AG09309 (cell line): ENCODE measurements around the gene ANO9.
"Not testable (repeated sequence)": the region's sequence is repeated elsewhere in the genome, so short reads cannot be mapped to it uniquely, and the experiment has no call there.

Experiments
- DNase-seq: peaks from one replicate; pipeline ENCODE4 v3.0.0-alpha.2; 2010; ENCODE audit warnings: low read depth
- H3K4me3 ChIP-seq: 2 replicates; pipeline ENCODE4 v1.5.1; 2011; ENCODE audit warnings: mild to moderate bottlenecking, low read depth, low read length, moderate library complexity; ENCODE audit not compliant: control insufficient read depth
- TF ChIP-seq, protein P1 (sequence below): IDR thresholded peaks from 2 replicates; pipeline ENCODE4 v1.5.1; 2011; ENCODE audit warnings: mild to moderate bottlenecking, low read depth, low read length, inconsistent platforms; ENCODE audit not compliant: insufficient read depth, control insufficient read depth; ENCODE audit errors: missing control alignments

Gene ANO9

DNA sequence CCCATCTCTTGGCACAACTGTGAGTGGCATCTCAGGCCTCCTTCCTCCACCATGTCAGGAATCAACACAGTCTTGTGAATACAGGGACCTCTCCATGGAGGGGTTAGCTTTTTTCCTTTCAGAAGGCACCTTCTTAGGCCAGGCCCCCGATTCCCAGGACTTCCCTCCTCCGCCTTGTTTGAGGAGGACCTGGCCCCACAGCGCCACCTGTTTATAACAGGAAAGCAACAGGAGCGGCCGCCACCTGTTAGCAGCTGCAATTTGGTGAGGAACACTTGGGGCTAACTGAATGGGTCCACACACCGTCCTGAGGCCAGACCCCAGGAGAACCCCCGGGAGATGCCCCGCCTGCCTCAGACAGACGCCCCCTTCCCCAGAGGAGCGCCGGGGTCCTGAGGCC lies 51.6 kb downstream of the ANO9 start:
- no peak for DNase-seq
- H3K4me3 ChIP-seq: no peak overlapping the region
- TF ChIP-seq, protein P1, sequence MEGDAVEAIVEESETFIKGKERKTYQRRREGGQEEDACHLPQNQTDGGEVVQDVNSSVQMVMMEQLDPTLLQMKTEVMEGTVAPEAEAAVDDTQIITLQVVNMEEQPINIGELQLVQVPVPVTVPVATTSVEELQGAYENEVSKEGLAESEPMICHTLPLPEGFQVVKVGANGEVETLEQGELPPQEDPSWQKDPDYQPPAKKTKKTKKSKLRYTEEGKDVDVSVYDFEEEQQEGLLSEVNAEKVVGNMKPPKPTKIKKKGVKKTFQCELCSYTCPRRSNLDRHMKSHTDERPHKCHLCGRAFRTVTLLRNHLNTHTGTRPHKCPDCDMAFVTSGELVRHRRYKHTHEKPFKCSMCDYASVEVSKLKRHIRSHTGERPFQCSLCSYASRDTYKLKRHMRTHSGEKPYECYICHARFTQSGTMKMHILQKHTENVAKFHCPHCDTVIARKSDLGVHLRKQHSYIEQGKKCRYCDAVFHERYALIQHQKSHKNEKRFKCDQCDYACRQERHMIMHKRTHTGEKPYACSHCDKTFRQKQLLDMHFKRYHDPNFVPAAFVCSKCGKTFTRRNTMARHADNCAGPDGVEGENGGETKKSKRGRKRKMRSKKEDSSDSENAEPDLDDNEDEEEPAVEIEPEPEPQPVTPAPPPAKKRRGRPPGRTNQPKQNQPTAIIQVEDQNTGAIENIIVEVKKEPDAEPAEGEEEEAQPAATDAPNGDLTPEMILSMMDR: no peak

DNA sequence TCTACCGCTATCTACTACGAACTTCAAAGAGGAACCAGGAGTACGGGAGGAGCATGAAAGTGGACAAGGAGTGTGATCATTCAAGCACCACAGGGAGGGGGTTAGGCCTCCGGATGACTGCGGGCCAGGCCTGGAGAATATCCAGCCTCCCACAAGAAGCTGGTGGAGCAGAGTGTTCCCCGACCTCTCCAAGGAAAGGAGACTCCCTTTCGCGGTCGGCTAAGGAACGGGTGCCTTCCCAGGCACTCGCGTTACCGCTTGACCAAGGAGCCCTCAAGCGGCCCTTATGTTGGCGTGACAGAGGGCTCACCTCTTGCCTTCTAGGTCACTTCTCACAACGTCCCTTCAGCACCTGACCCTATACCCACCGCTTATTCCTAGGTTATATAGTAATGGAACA lies 52.4 kb downstream of the ANO9 start:
- H3K4me3 ChIP-seq, DNase-seq: not testable (repeated sequence)

DNA sequence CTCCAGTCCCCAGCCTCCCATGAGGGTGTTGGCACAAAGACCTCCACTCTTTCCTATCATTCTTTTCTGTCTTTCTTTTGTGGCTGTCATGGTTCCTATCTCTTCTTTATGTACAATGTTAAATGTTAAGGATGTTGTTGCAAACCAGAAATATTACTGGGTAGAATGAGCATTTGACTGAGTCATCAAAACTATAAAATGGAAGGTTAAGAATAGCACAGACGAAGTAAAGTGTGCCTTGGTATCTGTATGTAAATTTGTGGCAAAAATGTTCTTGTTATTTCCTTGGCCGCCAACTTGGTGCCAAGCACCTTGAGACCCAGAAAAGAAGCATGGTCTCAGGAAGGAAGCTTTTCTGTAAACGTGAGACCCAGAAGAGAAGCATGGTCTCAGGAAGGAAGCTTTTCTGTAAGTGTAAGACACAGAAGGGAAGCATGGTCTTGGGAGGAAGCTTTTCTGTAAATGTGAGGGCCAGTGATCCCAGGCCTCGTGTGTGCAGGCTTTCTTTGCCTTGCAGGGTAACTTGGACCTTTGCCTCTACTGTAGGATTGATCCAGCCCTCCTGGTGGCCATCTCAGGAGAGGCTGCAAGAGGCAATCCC lies 54.5 kb downstream of the ANO9 start:
- TF ChIP-seq, protein P1: no peak
- no peak for DNase-seq
- no peak overlapping the region for H3K4me3 ChIP-seq

DNA sequence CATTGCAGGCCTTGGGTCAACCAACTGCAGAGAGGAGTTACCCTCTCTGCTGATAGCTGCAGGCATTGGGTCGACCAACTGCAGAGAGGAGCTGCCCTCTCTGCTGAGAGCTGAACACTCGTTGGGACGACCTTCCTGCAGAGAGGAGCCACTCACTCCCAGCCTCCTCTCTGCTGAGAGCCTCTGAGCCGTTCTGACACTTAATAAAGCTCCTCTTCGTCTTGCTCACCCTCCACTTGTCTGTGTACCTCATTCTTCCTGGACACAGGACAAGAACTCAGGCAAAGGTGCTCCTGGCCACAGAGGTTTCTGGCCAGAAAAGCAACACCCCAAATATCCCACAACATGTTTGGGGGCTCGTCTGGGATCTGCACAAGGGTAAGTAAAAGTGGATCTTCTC lies 55.3 kb downstream of the ANO9 start:
- TF ChIP-seq, protein P1: no peak
- DNase-seq: no peak
- H3K4me3 ChIP-seq: no peak overlapping the region

DNA sequence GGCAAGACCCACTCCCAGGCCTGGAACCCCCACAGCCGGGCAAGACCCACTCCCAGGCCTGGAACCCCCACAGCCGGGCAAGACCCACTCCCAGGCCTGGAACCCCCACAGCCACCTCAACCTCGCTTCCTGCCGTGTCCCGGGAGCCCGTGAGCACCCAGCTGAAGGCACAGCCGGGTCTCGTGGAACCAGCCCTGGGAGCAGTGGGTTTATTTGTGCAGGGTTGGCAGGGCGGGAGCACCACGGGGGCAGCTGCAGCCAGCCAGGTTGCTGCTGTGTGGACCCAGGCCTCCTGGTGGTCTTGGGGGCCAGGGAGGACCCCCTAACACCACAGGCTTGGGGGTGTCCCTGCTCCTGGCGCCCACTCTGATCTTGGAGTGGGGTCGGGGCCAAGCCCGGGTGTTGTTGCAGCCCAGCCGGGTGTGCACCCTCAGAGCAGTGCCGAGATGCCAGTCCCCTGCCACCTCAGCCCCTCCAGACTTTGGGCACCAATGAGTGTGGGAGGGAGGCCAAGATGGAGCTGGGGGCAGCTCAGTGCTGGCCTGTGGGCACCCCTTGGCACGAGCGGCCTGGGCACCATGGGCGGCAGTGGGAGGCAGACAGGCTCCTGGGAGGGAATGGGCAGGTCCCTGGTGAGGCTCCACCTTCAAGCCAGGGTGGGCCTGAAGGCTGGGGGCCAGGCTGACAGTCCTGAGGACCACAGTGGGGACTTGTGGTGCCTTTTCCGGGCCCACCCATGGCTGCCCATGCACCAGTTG lies 56.0 kb downstream of the ANO9 start:
- no peak overlapping the region for H3K4me3 ChIP-seq
- DNase-seq: no peak
- TF ChIP-seq, protein P1: no peak

DNA sequence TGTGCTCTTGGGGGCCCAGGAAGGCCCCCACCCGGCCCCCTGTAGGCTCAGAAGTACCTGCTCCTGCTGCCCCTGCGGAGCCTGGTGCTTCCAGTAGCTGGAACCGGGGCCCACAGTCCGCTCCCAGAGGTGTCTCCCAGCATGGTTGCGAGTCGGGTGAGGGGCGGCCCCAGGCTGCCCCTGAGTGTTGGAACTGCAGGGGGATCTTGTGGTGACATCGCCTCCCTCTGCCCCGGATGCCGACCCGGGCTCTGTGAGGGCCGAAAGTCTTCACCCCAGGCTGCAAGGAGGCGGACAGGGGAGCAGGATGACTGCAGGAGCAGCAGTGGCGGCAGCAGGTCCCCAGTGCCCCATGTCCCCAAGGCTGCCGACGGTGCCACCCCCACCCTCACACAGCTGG lies 57.3 kb downstream of the ANO9 start:
- TF ChIP-seq, protein P1: no peak
- DNase-seq: no peak
- no peak overlapping the region for H3K4me3 ChIP-seq

DNA sequence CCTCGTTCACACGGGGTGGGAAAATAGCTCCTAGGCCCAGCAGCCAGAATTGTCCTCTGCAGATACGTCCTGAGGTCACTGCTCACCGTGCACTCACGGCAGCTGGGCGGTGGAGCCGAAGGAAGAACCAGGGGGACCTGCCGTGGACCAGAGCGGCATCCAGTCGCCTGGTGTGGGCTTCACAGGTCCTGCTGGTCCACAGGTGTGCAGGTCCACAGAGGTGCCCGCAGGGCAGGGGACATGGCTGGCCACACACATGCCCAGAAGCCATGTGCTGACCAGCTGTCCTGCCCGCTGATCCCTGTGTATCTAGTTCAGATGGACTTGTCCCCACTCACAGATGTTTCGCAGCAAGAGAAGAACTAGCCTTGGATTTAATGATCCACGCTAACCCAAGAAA lies 58.4 kb downstream of the ANO9 start:
- no peak overlapping the region for H3K4me3 ChIP-seq
- TF ChIP-seq, protein P1: no peak
- DNase-seq: no peak
